T-helper 9 cell (primary cell): ENCODE results near the gene MAML3.

Experiments
- DNase-seq: peaks from one replicate; pipeline ENCODE4 v3.0.0-alpha.2; 2020

Gene MAML3

DNA sequence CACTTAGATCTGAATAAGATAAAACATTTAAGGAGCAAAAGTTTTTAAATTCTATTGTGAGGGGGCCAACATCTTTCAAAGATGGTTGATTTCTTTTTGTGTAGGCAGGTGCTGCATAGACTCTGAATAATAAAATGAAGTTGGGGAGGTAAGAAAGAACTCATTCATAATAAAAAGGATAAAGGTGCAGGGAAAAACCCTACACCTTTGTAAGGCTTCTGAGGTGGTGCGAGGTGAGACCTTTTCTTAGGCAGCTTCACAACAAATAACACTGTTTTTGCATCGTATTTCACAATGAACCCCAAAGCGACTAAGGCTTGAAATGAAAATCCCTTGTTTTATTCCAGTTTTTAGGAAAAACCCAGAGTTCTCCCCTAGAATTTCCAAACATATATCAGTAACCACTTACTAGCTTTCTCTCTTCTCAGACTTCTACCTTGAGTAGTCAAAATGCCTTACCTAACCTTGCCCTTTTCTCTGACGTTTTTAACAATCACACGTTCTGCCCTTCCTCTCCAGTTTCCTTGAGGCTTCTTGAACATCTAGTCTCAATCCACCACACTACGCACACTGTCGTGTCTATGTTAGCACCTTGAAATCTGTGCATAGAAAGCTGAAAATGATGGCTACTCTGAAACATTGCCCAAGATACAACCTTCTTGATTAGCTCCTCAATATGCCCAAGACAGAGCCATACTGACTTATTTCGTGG lies 30.2 kb downstream of the MAML3 start:
- DNase-seq, result no peak

DNA sequence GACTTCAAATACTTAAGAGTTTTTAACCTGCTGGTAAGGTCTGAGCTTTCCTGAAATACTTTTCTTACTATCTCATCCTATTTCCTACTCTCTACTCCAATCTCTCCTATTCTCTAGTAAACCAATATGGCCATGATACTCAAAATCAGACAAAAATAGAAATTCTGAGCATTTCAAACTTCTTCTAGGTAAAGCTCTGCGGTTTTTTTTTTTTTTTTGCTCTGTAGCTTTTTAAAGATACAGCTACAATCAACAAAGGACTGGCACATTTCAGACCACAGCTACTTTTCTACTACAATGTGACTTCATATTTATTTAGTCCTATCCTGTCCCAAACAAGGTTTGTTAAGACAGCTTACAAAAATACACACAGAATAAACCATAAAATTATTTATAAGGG lies 31.1 kb downstream of the MAML3 start:
- no peak for DNase-seq

DNA sequence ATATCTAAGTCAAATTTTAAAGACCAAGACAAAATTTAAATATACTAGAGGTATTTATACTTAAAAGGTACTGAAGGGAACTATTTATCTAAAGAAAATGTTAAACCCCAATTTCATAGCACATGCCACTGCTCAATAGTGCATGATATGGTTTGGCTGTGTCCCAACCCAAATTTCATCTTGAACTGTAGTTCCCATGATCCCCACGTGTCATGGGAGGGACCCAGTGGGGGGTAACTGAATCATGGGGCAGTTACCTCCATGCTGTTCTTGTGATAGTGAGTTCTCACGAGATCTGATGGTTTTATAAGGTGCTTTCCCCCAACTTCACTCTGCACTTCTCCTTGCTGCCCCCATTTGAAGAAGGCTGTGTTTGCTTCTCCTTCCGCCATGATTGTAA lies 32.3 kb downstream of the MAML3 start:
- DNase-seq, result no peak

- no peak for DNase-seq
These were observed 34.9 kb downstream of the MAML3 start for GRCh38 chr4:140118931-140119640.

- no peak for DNase-seq
These were observed 36.0 kb downstream of the MAML3 start for GRCh38 chr4:140117947-140118346.

- DNase-seq, result no peak
These were observed 37.4 kb downstream of the MAML3 start for GRCh38 chr4:140116442-140117104.

DNA sequence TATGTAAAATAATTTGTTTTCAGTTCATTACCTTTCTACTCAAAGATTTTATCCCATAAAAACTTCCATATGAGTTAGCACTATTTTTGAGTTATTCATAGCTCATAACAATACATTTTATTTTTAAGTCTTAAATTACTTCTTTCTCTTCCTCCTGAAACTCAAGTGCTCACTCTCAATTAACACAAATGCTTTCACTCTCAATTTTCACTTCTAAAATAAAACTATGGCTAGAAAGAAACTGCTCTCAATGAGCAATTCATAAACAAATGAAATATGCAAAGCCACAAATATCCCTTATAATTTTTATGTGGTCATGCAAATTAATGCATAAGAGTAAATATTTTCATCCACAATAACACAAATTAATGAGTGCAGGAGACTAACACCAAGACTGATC lies 38.8 kb downstream of the MAML3 start:
- DNase-seq, result no peak

GRCh38 chr4:140113653-140114052 lies 40.3 kb downstream of the MAML3 start:
- no peak for DNase-seq

GRCh38 chr4:140112576-140112975 lies 41.4 kb downstream of the MAML3 start:
- DNase-seq, result no peak

DNA sequence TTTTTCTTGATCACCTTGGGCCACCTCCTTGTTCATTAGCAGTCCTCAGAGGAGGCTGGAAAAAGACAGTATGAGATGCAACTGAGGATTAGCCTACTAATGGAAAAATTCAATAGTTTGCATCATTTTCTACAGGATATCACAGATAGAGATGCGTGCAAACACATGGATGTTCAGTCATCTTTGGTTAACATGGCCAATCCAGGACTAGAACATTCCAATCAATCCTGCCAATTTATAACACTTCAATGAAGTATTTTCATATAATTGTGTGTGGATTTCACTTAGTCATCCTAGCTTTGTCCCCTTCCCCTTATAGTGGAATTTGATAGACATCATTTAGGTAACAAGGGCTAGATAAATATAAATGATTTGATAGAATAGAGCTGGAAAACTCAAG lies 42.7 kb downstream of the MAML3 start:
- DNase-seq, result no peak

GRCh38 chr4:140110542-140111215 lies 43.3 kb downstream of the MAML3 start:
- no peak for DNase-seq

DNA sequence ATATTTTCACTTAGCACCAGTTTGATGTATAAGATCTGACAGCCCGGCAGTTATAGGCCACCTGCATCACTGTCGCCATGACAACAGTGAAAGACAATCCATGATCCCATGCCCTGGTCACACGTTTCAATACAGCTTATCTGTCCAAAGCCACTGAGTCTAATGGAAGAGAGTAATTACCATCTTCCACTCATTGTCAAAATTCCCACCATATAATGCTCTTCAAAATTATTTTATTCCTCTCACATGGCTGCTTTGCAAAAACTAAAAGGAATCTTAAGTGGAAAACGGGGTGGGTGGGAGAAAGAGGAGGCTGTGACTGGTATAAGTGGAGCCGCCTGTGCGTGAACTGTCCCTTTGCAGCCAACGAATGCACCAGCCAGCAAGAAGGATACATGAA lies 44.2 kb downstream of the MAML3 start:
- no peak for DNase-seq

DNA sequence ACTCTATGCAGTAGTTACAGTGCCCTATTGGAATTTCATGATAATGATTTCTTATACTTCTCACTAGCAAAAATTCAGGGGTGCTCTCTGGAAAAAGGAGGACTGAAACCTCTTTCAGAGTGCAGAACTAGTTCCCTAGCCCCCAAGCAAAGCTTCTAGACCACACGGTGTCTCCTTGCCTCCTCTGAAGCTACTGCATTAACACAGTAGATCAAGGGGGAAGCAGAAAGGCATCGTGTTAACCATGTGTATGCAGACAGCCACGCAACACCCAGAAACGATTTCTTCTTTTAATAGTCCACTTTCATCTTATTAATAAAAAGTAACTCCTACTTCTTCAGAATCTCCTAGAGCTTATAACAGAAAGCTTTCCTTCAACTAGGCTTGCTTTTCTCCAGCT lies 44.7 kb downstream of the MAML3 start:
- no peak for DNase-seq

DNA sequence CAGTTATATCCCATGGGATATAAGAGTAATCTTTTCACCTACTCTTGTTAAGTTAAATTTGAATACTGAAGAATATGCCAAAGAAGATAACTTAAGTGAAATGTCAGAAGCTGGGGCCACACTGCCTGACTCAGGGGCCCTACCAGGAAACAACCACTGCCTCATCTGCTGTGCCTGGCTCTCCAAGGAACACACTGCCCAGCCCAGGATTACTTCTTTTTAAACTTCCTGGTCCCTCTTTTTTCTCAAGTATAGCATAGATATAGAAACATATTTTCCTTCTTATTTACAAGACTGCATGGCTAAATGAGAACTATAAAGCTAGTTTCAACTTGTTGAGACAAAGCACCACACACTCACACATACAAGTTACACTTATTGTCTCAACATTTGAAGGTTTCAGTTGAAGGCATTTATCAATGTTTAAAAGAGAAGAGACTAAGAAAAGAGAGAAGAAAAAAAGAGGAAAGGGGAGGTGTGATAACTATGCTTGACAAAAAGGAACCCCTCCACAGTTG lies 45.2 kb downstream of the MAML3 start:
- DNase-seq, result no peak

DNA sequence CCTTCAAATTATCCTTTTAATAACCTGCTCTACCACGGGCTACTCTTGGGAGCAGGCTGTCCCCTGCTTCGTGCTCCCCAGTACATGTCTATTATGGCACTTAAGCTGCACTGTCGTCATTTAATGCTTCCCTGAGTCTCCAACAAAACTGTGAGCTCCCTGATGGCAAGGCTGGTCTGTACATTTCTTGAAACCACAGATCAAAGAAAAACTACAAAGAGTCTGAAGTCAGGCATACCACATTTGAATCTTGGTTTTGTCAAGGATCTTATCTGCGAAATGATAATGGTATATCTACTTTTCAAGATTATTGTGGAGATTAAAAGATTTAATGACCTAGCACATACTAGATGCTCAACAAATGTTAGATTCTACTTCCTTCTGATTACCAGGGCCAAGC lies 45.7 kb downstream of the MAML3 start:
- no peak for DNase-seq

DNA sequence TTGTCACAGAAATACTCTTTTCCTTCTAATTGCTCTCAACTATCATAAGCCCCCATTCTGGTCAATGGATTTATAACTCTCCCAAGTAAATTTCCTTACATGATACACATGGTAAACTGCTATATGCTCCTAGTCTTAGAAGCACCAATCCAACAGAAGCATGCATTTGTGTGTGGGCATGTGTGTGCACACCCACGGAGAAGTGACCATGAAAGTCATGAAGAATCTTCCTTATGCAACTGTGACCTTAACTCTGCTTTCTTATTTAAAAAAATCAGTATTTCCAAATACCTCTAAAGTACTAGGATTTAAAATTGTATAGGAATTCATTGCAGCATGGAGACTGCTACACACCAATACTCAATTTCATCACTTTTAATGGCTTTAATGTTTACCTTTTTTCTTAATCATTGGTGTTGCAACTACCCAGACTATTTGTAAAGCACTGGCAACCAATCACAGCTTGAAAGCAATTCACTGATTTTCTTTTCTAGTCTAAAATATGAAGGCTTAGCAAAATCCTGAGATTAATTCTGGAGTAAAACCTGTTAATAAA lies 47.6 kb downstream of the MAML3 start:
- DNase-seq, result no peak

GRCh38 chr4:140105436-140105835 lies 48.5 kb downstream of the MAML3 start:
- no peak for DNase-seq

DNA sequence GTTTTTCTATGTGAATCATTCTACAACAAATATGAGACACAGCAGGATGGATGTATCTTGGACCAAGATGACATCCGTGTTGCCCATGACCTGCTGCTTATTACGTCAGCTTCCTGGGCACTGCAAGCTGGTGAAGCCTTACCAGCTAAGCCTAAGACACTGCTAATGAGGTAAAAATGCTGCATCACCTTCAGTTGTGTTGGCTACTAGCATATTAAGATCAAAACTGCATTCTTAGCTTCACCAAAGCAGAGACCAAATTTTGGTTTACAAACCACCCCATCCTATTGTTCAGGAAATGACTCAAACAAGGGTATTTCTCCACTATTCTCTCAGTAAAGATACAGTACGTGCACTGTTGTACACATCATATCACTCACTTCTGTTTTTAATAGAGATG lies 50.3 kb downstream of the MAML3 start:
- DNase-seq, result no peak

DNA sequence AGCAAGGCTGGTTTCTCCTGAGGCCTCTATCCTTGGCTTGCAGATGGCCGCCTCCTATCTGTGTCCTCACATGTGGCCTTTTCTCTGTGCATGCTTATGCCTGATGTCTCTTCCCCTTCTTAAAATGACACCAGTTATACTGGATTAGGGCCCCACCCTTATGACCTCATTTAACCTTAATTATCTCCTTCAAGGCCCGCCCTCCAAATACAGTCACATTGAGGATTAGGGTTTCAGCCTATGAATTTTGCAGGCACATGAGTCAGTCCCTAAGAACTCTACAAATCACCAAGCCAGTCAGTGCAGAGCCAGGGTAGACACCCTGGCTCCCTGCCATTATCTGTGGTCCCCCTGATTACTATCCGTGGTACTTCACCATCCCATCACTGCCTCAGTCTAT lies 51.6 kb downstream of the MAML3 start:
- no peak for DNase-seq

GRCh38 chr4:140100771-140101170 lies 53.2 kb downstream of the MAML3 start:
- DNase-seq, result no peak

DNA sequence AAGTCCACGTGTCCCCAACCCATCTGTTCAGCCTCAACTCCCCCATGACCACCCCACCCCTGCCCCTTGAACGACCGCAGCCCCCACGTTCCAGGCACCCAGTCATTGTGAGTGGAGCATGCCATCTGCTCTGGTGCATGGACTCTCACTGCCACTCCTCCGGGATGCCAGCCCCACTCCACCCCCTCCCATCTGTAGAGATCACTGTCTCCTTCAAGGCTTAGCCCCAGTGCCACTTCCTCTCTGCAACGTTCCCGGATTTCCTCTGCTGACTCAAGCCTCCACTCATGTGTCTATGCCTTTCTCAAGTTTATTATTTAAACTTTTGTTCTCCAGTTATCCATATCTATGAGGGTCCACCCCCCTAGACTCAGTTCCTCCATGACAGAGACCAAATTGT lies 54.0 kb downstream of the MAML3 start:
- DNase-seq, result no peak

GRCh38 chr4:140098455-140099160 lies 55.4 kb downstream of the MAML3 start:
- no peak for DNase-seq
